ENCODE results near the gene VAMP5.
"Not testable (repeated sequence)": the region's sequence is repeated elsewhere in the genome, so short reads cannot be mapped to it uniquely, and the experiment has no call there.

Gene VAMP5

GRCh38 chr2:85601771-85602475 lies 17.7 kb downstream of the VAMP5 start:
- DNase-seq (ENCODE audit: low read depth) = no peak

GRCh38 chr2:85602476-85603234 lies 18.4 kb downstream of the VAMP5 start, which contains the start of gene TMEM150A:
Gene TMEM150A, minus strand, starts transcription at chr2:85602698. Its CDS starts 750 bp downstream, at chr2:85601948.
- DNase-seq (ENCODE audit: low read depth) = no peak

DNA sequence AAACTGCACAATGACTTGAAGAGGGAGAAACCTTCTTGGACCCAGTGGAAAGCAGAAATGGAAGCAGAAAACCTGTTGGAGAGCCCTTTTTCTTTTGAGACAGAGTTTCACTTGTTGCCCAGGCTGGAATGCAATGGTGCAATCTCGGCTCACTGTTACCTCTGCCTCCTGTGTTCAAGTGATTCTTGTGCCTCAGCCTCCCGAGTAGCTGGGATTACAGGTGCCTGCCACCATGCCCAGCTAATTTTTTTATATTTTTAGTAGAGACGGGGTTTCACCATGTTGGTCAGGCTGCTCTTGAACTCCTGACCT lies 19.9 kb downstream of the VAMP5 start:
- DNase-seq (ENCODE audit: low read depth) = not testable (repeated sequence)

- DNase-seq (ENCODE audit: low read depth) = no peak
These were observed 20.5 kb downstream of the VAMP5 start for GRCh38 chr2:85604568-85605339.

GRCh38 chr2:85605406-85606115 lies 21.3 kb downstream of the VAMP5 start:
- DNase-seq (ENCODE audit: low read depth) = peak; percentile 84

DNA sequence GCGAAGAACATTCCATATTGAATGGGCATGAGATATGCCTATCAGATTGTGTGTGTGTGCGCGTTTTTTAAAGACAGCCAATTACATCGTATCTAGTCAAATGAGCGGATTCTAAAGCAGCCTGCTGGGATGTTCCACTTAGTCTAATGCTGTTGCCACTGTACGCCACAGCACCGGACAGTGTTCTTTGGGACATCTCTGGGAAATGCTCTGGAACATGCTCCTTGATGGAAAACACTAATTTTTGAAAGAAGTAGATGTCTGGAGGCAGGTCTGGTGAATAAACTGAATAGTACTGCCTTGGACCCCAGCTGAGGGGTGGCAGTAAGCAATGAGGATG lies 21.9 kb downstream of the VAMP5 start:
- DNase-seq (ENCODE audit: low read depth) = no peak

DNA sequence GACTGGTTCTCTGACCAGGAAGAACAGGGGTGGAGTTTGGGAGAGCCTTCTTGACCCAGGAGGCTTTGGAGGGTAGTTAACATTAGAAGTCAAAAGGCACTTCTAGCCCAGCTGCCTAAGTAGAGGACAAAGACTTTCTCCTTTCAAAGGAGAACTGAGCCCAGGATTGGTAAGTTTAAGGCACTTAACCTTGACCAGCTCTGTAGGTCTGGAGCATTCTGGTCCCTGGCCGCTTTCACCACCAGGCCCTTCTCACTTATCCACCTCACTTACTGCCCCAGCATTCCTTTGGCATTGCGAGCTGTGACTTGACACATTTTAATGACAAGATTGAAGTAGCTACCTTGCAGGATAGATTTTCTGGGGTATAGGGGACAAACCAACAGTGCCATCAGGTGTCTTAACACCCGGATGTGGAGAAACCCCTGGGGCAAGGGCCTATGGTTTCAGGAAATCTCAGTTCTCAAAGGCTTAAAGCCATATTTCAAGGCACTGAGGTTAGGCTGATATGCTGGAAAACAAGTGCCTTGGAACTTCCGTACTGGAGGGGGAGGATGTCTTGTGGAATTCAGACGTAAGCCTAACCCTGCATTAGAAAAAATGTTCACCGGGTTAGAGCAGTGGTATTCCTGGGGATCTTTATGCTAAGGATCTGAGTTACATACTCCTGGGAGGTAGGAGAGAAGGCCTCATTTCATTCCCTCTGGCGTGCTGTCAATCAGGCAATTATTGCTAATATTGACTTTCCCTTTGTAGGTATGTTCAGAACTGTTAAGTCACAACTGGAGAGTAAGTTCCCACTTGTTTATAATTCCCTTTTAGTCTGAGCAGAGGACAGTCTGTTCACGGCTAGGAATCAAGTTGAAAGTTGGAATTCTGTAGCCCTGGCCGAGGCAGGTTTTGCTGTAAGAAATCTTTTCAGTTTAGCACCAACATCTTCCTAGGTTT lies 23.3 kb downstream of the VAMP5 start:
- DNase-seq (ENCODE audit: low read depth) = no peak

DNA sequence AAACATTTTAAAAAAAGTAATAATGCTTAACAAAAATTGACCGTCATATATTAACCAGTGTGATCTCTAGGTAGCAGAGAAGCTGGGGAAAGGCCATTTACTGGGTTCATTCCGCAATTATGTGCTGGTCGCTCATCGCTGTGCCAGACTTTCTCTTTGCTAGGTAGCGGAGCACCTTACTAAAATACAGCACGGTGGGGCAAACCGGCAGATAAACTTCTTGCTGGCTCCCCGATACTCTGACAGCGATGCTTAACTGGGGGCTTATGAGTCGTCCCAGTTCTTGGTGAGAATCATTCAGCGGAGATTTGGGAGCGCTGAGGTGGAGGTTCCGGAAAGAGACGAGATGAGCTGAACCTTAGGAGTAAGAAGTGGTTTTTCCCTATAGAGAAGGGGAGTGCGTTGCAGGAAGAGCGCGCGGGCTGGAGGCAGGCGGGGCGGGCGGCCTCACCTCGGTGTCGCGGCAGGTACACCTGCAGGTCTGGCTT lies 27.0 kb downstream of the VAMP5 start:
- DNase-seq (ENCODE audit: low read depth) = no peak

GRCh38 chr2:85611705-85612587 lies 27.7 kb downstream of the VAMP5 start, which contains the start of gene C2orf68:
Gene C2orf68, minus strand, starts transcription at chr2:85612066. Its CDS starts 82 bp downstream, at chr2:85611984.
- no peak for DNase-seq (ENCODE audit: low read depth)

DNA sequence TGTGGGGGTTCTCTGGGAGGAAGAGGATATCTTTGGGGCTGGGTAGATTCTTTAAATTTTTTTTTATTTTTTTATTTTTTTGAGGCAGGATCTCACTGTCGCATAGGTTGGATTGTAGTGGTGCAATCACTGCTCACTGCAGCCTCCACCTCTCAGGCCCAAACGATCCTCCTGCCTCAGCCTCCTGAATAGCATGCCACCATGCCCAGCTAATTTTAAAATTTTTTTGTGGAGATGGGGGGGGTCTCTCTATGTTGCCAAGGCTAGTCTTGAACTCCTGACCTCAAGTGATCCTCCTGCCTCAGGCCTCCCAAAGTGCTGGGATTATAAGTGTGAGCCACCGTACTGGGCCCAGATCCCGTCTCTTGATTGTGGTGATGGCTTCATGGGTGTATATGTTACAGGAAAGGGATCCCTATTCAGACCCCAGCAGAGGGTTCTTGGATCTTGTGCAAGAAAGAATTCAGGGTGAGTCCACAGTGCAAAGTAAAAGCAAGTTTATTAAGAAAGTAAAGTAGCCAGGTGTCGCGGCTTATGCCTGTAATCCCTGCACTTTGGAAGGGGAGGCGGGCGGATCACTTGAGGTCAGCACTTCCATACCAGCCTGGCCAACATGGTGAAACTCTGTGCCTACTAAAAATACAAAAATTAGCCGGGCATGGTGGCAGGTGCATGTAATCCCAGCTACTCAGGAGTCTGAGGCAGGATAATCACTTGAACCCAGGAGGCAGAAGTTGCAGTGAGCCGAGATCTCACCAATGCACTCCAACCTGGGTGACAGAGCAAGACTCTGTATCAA lies 29.7 kb downstream of the VAMP5 start:
- no peak for DNase-seq (ENCODE audit: low read depth)

DNA sequence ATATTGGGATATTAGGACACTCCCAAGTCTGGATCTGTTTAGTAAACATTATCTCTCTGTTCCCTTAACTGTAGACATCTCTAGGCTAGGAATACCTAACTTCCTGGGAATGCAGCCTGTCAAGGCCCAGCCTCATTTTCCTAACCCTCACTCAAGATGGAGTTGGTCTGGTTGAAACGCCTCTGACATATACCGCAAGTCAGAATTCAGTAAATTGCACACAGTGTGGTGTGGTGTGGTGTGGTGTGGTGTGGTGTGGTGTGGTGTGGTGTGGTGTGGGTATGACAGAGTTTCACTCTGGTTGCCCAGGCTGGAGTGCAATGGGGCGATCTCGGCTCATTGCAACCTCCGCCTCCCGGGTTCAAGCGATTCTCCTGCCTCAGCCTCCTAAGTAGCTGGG lies 30.5 kb downstream of the VAMP5 start:
- not testable (repeated sequence) for DNase-seq (ENCODE audit: low read depth)

- no peak for DNase-seq (ENCODE audit: low read depth)
These were observed 31.1 kb downstream of the VAMP5 start for GRCh38 chr2:85615413-85615728.

GRCh38 chr2:85617723-85618122 lies 33.5 kb downstream of the VAMP5 start:
- not testable (repeated sequence) for DNase-seq (ENCODE audit: low read depth)

DNA sequence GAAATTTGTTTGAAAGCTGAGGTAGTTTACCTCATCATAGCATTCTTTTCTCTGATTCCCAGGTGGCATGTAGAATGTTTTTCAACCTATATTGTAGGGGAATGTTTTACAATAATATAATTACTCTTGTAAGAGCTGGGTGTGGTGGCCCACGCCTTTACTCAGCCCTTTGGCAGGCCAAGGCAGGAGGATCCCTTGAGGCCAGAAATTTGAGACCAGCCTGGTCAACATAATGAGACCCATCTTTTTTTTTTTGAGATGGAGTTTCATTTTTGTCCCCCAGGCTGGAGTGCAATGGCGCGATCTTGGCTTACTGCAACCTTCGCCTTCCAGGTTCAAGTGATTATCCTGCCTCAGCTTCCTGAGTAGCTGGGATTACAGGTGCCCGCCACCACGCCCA lies 35.4 kb downstream of the VAMP5 start:
- DNase-seq (ENCODE audit: low read depth) = no peak

DNA sequence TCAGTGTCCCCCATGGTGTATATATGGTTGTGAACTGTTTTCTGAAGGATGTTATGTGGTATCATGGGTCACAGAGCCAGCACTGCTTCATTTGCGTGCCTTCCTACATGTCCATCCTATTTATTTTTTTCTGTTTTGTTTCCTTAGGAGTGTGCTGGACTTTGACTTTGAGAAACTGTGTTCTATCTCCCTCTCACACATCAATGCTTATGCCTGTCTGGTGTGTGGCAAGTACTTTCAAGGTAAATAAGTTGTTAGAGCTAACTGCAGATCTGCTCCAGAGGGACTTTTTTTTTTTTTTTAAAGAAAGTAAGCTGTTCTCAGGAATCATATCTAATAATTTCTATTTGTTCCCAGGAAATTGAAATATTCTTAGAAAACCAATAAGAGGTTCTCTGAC lies 37.1 kb downstream of the VAMP5 start:
- DNase-seq (ENCODE audit: low read depth) = no peak

GRCh38 chr2:85623991-85624390 lies 39.8 kb downstream of the VAMP5 start:
- no peak for DNase-seq (ENCODE audit: low read depth)

GRCh38 chr2:85628658-85629057 lies 44.4 kb downstream of the VAMP5 start:
- DNase-seq (ENCODE audit: low read depth) = no peak

DNA sequence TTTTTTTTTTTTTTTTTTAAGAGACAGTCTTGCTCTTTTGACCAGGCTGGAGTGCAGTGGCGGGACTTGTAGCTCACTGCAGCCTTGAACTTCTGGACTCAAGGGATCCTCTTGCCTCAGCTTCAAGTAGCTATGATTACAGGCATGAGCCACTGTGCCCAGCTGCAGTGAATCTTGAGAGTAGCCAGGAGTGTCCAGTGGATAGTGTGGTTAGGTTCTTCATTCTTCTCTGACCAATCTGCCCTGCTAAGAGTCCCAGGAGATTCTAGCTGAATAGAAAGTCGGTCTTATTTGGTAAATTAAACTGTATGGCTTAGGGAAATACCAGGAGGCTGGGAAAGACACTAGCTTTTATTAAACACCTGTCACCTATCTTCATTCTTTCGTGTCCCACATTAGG lies 47.1 kb downstream of the VAMP5 start:
- DNase-seq (ENCODE audit: low read depth) = no peak

DNA sequence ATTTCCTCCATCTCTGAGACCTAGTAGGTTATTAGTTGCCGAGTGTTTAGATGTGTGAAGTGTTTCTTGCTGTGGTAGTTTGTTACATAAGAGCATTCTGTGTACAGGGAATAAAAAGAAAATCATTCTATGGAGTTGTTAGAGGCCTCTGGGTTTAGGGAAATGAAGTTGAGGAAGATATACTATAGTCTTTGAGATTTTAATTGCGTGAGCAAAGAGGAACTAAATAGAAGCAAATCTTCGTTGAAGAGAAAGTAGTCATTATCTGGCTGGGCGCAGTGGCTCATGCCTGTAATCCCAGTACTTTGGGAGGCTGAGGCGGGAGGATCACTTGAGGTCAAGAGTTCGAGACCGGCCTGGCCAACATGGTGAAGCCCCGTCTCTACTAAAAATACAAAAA lies 50.8 kb downstream of the VAMP5 start:
- no peak for DNase-seq (ENCODE audit: low read depth)
